Parathyroid adenoma (tissue), 2 donors: ENCODE measurements around the gene PCDHGA12.

Source experiments
- H2AFZ ChIP-seq: fragments of 300-600 bp; sonication (generic); one replicate; pipeline ENCODE4 v1.7.0; 2017; ENCODE audit warnings: antibody characterized with exemption, mild to moderate bottlenecking
- H3K27ac ChIP-seq: fragments of 300-600 bp; sonication (generic); one replicate; pipeline ENCODE4 v1.7.0; 2017
- H3K27me3 ChIP-seq: fragments of 300-600 bp; sonication (generic); one replicate; pipeline ENCODE4 v1.7.0; 2017; ENCODE audit warnings: low read length; ENCODE audit not compliant: control insufficient read depth, insufficient read depth
- H3K36me3 ChIP-seq: fragments of 300-600 bp; sonication (generic); one replicate; pipeline ENCODE4 v1.7.0; 2017; ENCODE audit warnings: low read length; ENCODE audit not compliant: control insufficient read depth, insufficient read depth
- H3K4me1 ChIP-seq: fragments of 300-600 bp; sonication (generic); one replicate; pipeline ENCODE4 v1.7.0; 2017; ENCODE audit warnings: control low read depth
- H3K4me2 ChIP-seq: fragments of 300-600 bp; sonication (generic); one replicate; pipeline ENCODE4 v1.7.0; 2017; ENCODE audit warnings: low read length
- H3K4me3 ChIP-seq: fragments of 300-600 bp; sonication (generic); one replicate; pipeline ENCODE4 v1.7.0; 2017; ENCODE audit warnings: low read depth, low read length
- H3K79me2 ChIP-seq: fragments of 300-600 bp; sonication (generic); one replicate; pipeline ENCODE4 v1.7.0; 2017; ENCODE audit warnings: control low read depth
- H3K9ac ChIP-seq: fragments of 300-600 bp; sonication (generic); one replicate; pipeline ENCODE4 v1.7.0; 2017; ENCODE audit warnings: mild to moderate bottlenecking
- H3K9me3 ChIP-seq: fragments of 300-600 bp; sonication (generic); one replicate; pipeline ENCODE4 v1.7.0; 2017; ENCODE audit warnings: low read length; ENCODE audit not compliant: control insufficient read depth
- CTCF ChIP-seq: fragments of 300-600 bp; sonication (generic); IDR thresholded peaks from one replicate; pipeline ENCODE4 v1.7.0; 2017; ENCODE audit warnings: antibody characterized with exemption, mild to moderate bottlenecking
- donor health status: primary hyperparathyroidism.

PCDHGA12 gene

GRCh38 chr5:141419074-141419880 lies 11.0 kb upstream of the PCDHGA12 start:
- H3K9me3 ChIP-seq, result peaks cover 11% of the 10 kb centered on the region
- H3K4me3 ChIP-seq, result no peak overlapping the region

GRCh38 chr5:141420855-141421488 lies 9.3 kb upstream of the PCDHGA12 start, which contains the start of gene PCDHGA11:
PCDHGA11 (plus strand) TSS chr5:141421051; CDS start chr5:141421228, 177 bp downstream.
- H3K4me1 ChIP-seq, result no peaks in the 10 kb centered on the region
- H3K4me3 ChIP-seq, result no peak within 1 kb of the TSS
- no peak for TF ChIP-seq CTCF
- no peak within 1 kb of the TSS for H3K27ac ChIP-seq
- H2AFZ ChIP-seq, result no peak within 1 kb of the TSS
- H3K79me2 ChIP-seq, result no peaks in the 10 kb centered on the region
- H3K9me3 ChIP-seq, result peaks cover 16% of the 10 kb centered on the region
- no peak within 1 kb of the TSS for H3K9ac ChIP-seq
- H3K36me3 ChIP-seq, result peaks cover 20% of the 10 kb centered on the region
- H3K4me2 ChIP-seq, result no peak within 1 kb of the TSS
- H3K27me3 ChIP-seq, result no peaks in the 10 kb centered on the region

More at GRCh38 chr5:141419074-141419880, 11.0 kb upstream of the PCDHGA12 start:
- Histone ChIP-seq H3K36me3 (peaks cover 13% of the 10 kb centered on the region), H3K79me2 (no peaks in the 10 kb centered on the region), H3K27me3 (no peaks in the 10 kb centered on the region), H3K27ac (no peak overlapping the region), H3K4me1 (no peaks in the 10 kb centered on the region), H2AFZ (no peak overlapping the region), H3K9ac (no peak overlapping the region), H3K4me2 (no peak overlapping the region)
- TF ChIP-seq CTCF, result no peak

GRCh38 chr5:141421489-141421855 lies 8.8 kb upstream of the PCDHGA12 start:
- peaks cover 20% of the 10 kb centered on the region for H3K9me3 ChIP-seq

GRCh38 chr5:141422742-141423291 lies 7.5 kb upstream of the PCDHGA12 start:
- H3K9me3 ChIP-seq, result peaks cover 21% of the 10 kb centered on the region
- H2AFZ ChIP-seq, result no peak overlapping the region
- H3K9ac ChIP-seq, result no peak overlapping the region
- H3K4me1 ChIP-seq, result no peaks in the 10 kb centered on the region
- no peak for TF ChIP-seq CTCF
- H3K36me3 ChIP-seq, result peaks cover 20% of the 10 kb centered on the region
- H3K79me2 ChIP-seq, result no peaks in the 10 kb centered on the region
- H3K27ac ChIP-seq, result no peak overlapping the region
- H3K4me3 ChIP-seq, result no peak overlapping the region
- H3K27me3 ChIP-seq, result no peaks in the 10 kb centered on the region
- no peak overlapping the region for H3K4me2 ChIP-seq

More at GRCh38 chr5:141421489-141421855, 8.8 kb upstream of the PCDHGA12 start:
- Histone ChIP-seq H3K9ac (no peak overlapping the region), H3K27ac (no peak overlapping the region), H3K4me1 (no peaks in the 10 kb centered on the region), H3K27me3 (no peaks in the 10 kb centered on the region), H2AFZ (no peak overlapping the region), H3K4me3 (no peak overlapping the region), H3K79me2 (no peaks in the 10 kb centered on the region), H3K4me2 (no peak overlapping the region), H3K36me3 (peaks cover 20% of the 10 kb centered on the region)
- TF ChIP-seq CTCF, result no peak
